Calu3 (cell line): ENCODE results near the gene SMIM29. TPM values are rescaled to one million over a fixed set of nuclear protein-coding genes. Genes with fewer than 3 reads are reported as not detected.

Source experiments
- BruUV-seq: library from RNA; stranded (reverse); fragments of 400-500 nt; replicated peaks from 2 replicates; lab custom pipeline; 2021; lab: Mats Ljungman, UMichigan
- CTCF ChIA-PET: fragments of 300-600 bp; sonication (Branson Sonifier 250); formaldehyde crosslinking; loops from one replicate; lab custom pipeline; 2022; ENCODE audit warnings: antibody characterized with exemption; lab: Charles Lee
- DNase-seq: peaks from one replicate; pipeline ENCODE4 v3.0.0; 2022
- H3K27ac Mint-ChIP-seq: one replicate; pipeline ENCODE4 v1.8.0; 2022; ENCODE audit warnings: mixed read lengths; ENCODE audit not compliant: unreplicated experiment
- H3K27me3 Mint-ChIP-seq: one replicate; pipeline ENCODE4 v1.8.0; 2022; ENCODE audit warnings: mixed read lengths; ENCODE audit not compliant: unreplicated experiment
- H3K36me3 Mint-ChIP-seq: one replicate; pipeline ENCODE4 v1.8.0; 2022; ENCODE audit warnings: mild to moderate bottlenecking, moderate library complexity, mixed read lengths; ENCODE audit not compliant: insufficient read depth, unreplicated experiment
- H3K4me1 Mint-ChIP-seq: one replicate; pipeline ENCODE4 v1.8.0; 2022; ENCODE audit warnings: mild to moderate bottlenecking, low read depth, mixed read lengths; ENCODE audit not compliant: unreplicated experiment
- H3K4me3 Mint-ChIP-seq: one replicate; pipeline ENCODE4 v1.8.0; 2022; ENCODE audit warnings: mild to moderate bottlenecking, low read depth, moderate library complexity, mixed read lengths; ENCODE audit not compliant: unreplicated experiment
- H3K9me3 Mint-ChIP-seq: one replicate; pipeline ENCODE4 v1.8.0; 2022; ENCODE audit warnings: low read depth, mixed read lengths; ENCODE audit not compliant: unreplicated experiment
- CTCF ChIP-seq: fragments of 200-600 bp; IDR thresholded peaks from one replicate; pipeline ENCODE4 v1.8.0; 2022; ENCODE audit warnings: antibody characterized with exemption; ENCODE audit not compliant: unreplicated experiment
- intact Hi-C: fragments of 100-400 bp; cut with micrococcal nuclease; formaldehyde crosslinking; loops from one replicate; pipeline ENCODE4 v1.10.0; 2022; ENCODE audit not compliant: unreplicated experiment
- total RNA-seq: library from RNA; stranded (reverse); gene quantifications from 2 replicates; pipeline ENCODE4 v1.2.3, GENCODE V29; 2022

Gene SMIM29
- total RNA-seq, 1 experiment from 2014 or later: 59.2 TPM

- CTCF ChIA-PET: interaction anchor here (0.5 to 0.6 kb wide), 2 partner anchors 363 to 534 kb away, joined by 3 to 4 read pairs; no protein-coding TSS in a partner anchor
- H3K4me1 Mint-ChIP-seq: peaks cover 8% of the 10 kb centered on the region
- intact Hi-C loops: no loop called here
- BruUV-seq: no TSS peak
- no peak overlapping the region for H3K4me3 Mint-ChIP-seq
- no peaks in the 10 kb centered on the region for H3K9me3 Mint-ChIP-seq
- no peak for DNase-seq
- no peak for TF ChIP-seq CTCF
- no peaks in the 10 kb centered on the region for H3K27me3 Mint-ChIP-seq
- H3K27ac Mint-ChIP-seq: no peak overlapping the region
- peaks cover 63% of the 10 kb centered on the region for H3K36me3 Mint-ChIP-seq
Measured at GRCh38 chr6:34288581-34288980, 39.8 kb upstream of the SMIM29 start.

- no peak for DNase-seq
- Mint-ChIP-seq H3K4me3 (no peak overlapping the region), H3K36me3 (peaks cover 45% of the 10 kb centered on the region), H3K27me3 (no peaks in the 10 kb centered on the region), H3K27ac (no peak overlapping the region), H3K9me3 (no peaks in the 10 kb centered on the region), H3K4me1 (no peaks in the 10 kb centered on the region)
- intact Hi-C loops: no loop called here
- no peak for TF ChIP-seq CTCF
- CTCF ChIA-PET: no interaction called here
- no TSS peak for BruUV-seq
Measured at GRCh38 chr6:34285448-34286164, 36.8 kb upstream of the SMIM29 start.

GRCh38 chr6:34284563-34285447 lies 36.0 kb upstream of the SMIM29 start:
- Mint-ChIP-seq H3K27me3 (no peaks in the 10 kb centered on the region), H3K36me3 (peaks cover 40% of the 10 kb centered on the region), H3K4me3 (no peak overlapping the region), H3K4me1 (no peaks in the 10 kb centered on the region), H3K27ac (no peak overlapping the region), H3K9me3 (no peaks in the 10 kb centered on the region)
- no peak for TF ChIP-seq CTCF
- intact Hi-C loops: no loop called here
- no TSS peak for BruUV-seq
- CTCF ChIA-PET: no interaction called here
- DNase-seq: no peak

GRCh38 chr6:34281702-34282334 lies 33.0 kb upstream of the SMIM29 start:
- no peak overlapping the region for H3K4me3 Mint-ChIP-seq
- H3K4me1 Mint-ChIP-seq: peaks cover 8% of the 10 kb centered on the region
- H3K36me3 Mint-ChIP-seq: peaks cover 21% of the 10 kb centered on the region
- intact Hi-C loops: no loop called here
- CTCF ChIA-PET: interaction anchor here (1.4 kb wide), 1 partner anchor 12 kb away, joined by 3 read pairs; no protein-coding TSS in a partner anchor
- H3K9me3 Mint-ChIP-seq: no peaks in the 10 kb centered on the region
- no peaks in the 10 kb centered on the region for H3K27me3 Mint-ChIP-seq
- no peak for DNase-seq
- H3K27ac Mint-ChIP-seq: no peak overlapping the region
- no TSS peak for BruUV-seq
- TF ChIP-seq CTCF: no peak
